ENCODE measurements around the gene FBXL5. TPM values are rescaled to one million over a fixed set of nuclear protein-coding genes. Genes with fewer than 3 reads are reported as not detected.

FBXL5 gene
- total and polyA plus RNA-seq, 2 of the 13 experiments (the other 11 are each of a cell fraction or from before 2014, with no cell fraction given), result 17.4 to 45.3 TPM

DNA sequence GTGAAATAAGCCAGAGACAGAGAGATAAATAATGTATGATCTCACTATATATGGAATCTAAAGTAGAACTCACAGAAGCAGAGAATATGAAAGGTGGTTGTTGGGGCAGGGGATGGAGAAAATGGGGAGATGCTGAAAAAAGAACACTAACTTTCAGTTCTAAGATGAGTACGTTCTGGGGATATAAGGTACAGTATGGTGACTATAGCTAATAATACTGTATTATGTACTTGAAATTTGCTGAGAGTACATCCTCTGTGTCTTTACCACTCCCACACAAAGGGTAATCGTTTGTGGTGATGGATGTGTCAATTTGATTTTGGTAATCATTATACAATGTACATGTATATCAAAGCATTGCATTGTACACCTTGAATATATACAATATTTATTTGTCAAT lies 6.6 kb downstream of the FBXL5 start:
- H3K27ac ChIP-seq (ENCODE audit: extremely low read length, insufficient read depth, low read length), result no peak overlapping the region
- H4K20me1 ChIP-seq (ENCODE audit: insufficient read depth, low read length), result peaks cover 10% of the 10 kb centered on the region
- no peak overlapping the region for H3K4me3 ChIP-seq (replicated peaks in 1 of 3; ENCODE audit: insufficient read depth in 1 of 3, low read depth in 2 of 3, low read length in 3 of 3)
- intact Hi-C loops (cut with micrococcal nuclease; ENCODE audit: unreplicated experiment), result no loop called here
- H3K4me2 ChIP-seq (ENCODE audit: low read depth, low read length), result no peak overlapping the region
- WGBS (ENCODE audit: low lambda C conversion rate), result 87% methylated on average over 2 of the region's 2 CpGs
- BruUV-seq (replicated peaks), result no TSS peak
- ChIA-PET POLR2A (interaction anchor here (1.2 kb wide), 1 partner anchor 33 kb away, joined by 3 read pairs; the partner anchor contains the start of gene FAM200B), CTCF (ENCODE audit: low intra/inter-chr PET ratio, low total read pairs) (no interaction called here)
- peaks cover 86% of the 10 kb centered on the region for H3K79me2 ChIP-seq (ENCODE audit: insufficient read depth, low read length)
- H2AFZ ChIP-seq (ENCODE audit: low read length), result no peak overlapping the region
- FAIRE-seq (no peak), ATAC-seq (no peak), DNase-seq (ENCODE audit: low spot score) (no peak)
- in situ Hi-C loops (cut with HindIII; ENCODE audit: extremely low pct_ligation_motif_present, low pct_unique_long_range_greater_than_20kb), result no loop called here
- no peak overlapping the region for H3K9ac ChIP-seq (ENCODE audit: insufficient read depth, low read depth, low read length)
- H3K4me1 ChIP-seq (ENCODE audit: insufficient read depth, low read length), result peaks cover 35% of the 10 kb centered on the region
- no peak for TF ChIP-seq ZNF598 (CRISPR knock-in tag; IDR thresholded peaks at IDR 0.05; ENCODE audit: borderline replicate concordance)
- H3K36me3 ChIP-seq (replicated peaks in 1 of 2; ENCODE audit: control insufficient read depth in 1 of 2, insufficient read depth in 2 of 2, low read length in 2 of 2), result no peaks in the 10 kb centered on the region; a peak in 1 of 5 replicates
- no peaks in the 10 kb centered on the region for H3K27me3 ChIP-seq (ENCODE audit: control insufficient read depth in 1 of 2, insufficient read depth in 2 of 2, low read length in 2 of 2)
- H3K9me3 ChIP-seq (ENCODE audit: low read length), result no peaks in the 10 kb centered on the region

DNA sequence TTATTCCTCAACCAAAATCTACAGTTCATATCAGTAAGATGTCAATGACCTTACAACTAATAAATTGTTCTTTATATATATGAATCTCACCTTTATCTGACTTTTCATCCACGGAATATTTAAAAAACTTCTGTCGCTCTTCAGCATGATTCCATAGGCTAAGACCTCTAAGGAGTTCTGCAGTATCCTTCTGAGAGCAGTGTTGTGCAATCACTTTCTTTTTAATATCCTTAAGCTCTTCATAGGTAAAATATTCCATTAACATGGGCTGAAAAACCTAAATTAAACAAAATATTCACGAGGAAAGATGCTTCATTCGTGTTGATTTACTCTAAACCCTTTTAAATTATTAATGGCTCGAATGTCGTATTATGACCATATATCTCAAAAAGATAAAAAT lies 16.7 kb downstream of the FBXL5 start:
- TF ChIP-seq CEBPB (IDR thresholded peaks at IDR 0.05; ENCODE audit: borderline replicate concordance, low read depth, low read length), result 0 out of 2 replicates have a peak, but pooled peaks have one; percentile 18
- no peak for TF ChIP-seq EP300 (IDR thresholded peaks at IDR 0.05; ENCODE audit: low read depth in 2 of 2, low read length in 2 of 2)
- no peak for TF ChIP-seq EP300 (CRISPR knock-in tag; IDR thresholded peaks at IDR 0.05; ENCODE audit: borderline replicate concordance)
- in situ Hi-C loops (cut with HindIII; ENCODE audit: extremely low pct_ligation_motif_present, low pct_unique_long_range_greater_than_20kb) (no loop called here), intact Hi-C loops (cut with micrococcal nuclease; ENCODE audit: unreplicated experiment) (no loop called here)
- Histone ChIP-seq H2AFZ (ENCODE audit: low read length) (no peak overlapping the region), H3K9ac (ENCODE audit: insufficient read depth, low read depth, low read length) (no peak overlapping the region), H3K4me3 (replicated peaks in 1 of 3; ENCODE audit: insufficient read depth in 1 of 3, low read depth in 2 of 3, low read length in 3 of 3) (no peak overlapping the region), H3K4me2 (ENCODE audit: low read depth, low read length) (no peak overlapping the region), H4K20me1 (ENCODE audit: insufficient read depth, low read length) (no peaks in the 10 kb centered on the region), H3K27me3 (ENCODE audit: control insufficient read depth in 1 of 2, insufficient read depth in 2 of 2, low read length in 2 of 2) (no peaks in the 10 kb centered on the region; a peak in 1 of 5 replicates), H3K79me2 (ENCODE audit: insufficient read depth, low read length) (no peaks in the 10 kb centered on the region), H3K9me3 (ENCODE audit: low read length) (no peaks in the 10 kb centered on the region), H3K4me1 (ENCODE audit: insufficient read depth, low read length) (no peaks in the 10 kb centered on the region), H3K27ac (ENCODE audit: extremely low read length, insufficient read depth, low read length) (no peak overlapping the region), H3K36me3 (replicated peaks in 1 of 2; ENCODE audit: control insufficient read depth in 1 of 2, insufficient read depth in 2 of 2, low read length in 2 of 2) (peaks cover 3 to 45% of the 10 kb centered on the region in 2 experiments)
- BruUV-seq (replicated peaks), result no TSS peak
- POLR2A ChIA-PET, result no interaction called here
- DNase-seq (ENCODE audit: low spot score), result no peak
- CTCF ChIA-PET (ENCODE audit: low intra/inter-chr PET ratio, low total read pairs), result no interaction called here
- WGBS (ENCODE audit: low lambda C conversion rate), result 96% methylated on average over 6 of the region's 6 CpGs
- no peak for ATAC-seq
- no peak for FAIRE-seq
